Occipital lobe (tissue), 2 donors: ENCODE results near the gene CAMK1G. TPM values are rescaled to one million over a fixed set of nuclear protein-coding genes. Genes with fewer than 3 reads are reported as not detected.
A peak's percentile ranks its signal among the peaks of the same experiment; 100 is the strongest.

ENCODE experiments used
- DNase-seq: peaks from one replicate; lab custom pipeline; 2025; lab: John Stamatoyannopoulos, UW
- total RNA-seq: library from RNA; depleted of rRNA; stranded (reverse); fragments of >200 nt; gene quantifications from one replicate; pipeline ENCODE4 v1.2.3, GENCODE V29; 2014

Gene CAMK1G
- total RNA-seq, result 7.3 TPM

DNA sequence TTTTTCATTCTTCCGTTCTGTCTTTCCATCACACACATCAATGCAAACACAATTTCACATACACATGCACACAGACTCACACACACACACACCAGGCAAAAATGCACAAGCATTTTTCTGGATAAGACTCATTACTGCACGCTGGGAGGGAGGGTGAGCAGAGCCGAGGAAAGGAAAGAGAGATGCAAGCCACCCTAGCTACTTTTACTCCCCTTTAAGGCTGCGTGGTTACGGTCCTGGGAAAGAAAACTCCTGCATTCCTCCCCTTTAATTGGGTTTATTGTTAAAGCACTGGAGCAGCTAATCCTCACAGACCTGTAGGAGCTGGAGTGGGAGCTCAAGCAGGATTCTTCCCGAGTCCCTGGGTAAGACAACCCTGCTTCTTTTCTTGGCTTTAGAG is at the start of gene CAMK1G:
TSS of gene CAMK1G (plus strand) at position 307 of the 400 bp plus-strand sequence. CDS start 11,270 bp downstream, outside the sequence.
- peak; percentile 60 for DNase-seq

DNA sequence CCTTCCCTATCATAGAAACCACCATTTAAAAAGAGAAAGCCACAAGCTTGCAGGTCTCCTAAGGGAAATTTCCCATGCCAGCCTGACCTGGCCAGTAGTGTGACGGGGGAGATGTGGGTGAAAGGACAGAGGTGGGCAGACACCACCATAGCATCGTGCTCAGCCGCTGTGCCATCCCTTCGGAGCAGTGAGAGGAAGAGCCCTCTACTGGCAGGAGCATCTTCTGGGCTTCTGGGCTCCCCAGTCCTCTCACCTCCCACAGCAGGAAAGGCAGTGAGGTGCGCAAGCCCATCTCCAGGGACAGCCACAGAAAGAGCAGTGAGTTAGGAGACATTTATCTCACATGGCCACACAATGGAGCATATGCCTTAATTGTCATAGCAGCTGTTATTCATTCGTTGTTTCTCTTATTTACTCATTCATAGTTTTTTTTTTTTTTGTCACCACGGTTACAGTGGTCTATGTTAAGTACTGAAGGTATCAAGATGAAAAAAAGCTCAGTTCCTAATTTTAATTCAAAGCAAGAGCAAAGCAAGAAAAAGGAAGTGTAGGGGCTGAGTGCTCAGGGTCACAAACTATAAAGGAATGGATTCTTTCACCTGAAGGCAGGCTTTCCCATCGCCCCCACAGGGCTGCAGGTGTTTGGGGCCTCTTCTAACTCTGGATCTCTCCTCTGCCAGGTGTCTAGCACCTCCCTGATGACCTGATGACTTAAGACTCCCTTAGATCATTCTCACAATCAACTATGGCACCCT is 48.8 kb upstream of the CAMK1G start:
- DNase-seq, result no peak

DNA sequence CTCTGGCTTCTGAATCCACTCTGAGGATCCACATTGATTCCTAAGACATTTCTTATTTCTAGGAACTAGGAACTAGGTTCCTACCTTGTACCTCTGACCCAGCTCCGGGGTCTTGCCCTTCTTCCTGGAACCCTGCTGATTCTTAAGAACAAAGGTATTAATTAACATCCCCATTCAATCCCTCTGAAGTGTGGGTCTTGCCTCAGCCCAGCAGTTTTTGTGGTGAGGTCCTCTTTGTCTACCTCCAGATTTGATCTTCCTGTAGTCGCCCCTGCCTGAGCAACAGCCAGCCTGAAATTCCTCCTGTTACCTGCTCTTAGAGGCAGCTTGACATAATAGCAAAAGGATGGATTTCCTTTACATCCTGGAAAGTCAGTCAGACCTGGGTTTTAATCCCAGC is 46.7 kb upstream of the CAMK1G start:
- no peak for DNase-seq

DNA sequence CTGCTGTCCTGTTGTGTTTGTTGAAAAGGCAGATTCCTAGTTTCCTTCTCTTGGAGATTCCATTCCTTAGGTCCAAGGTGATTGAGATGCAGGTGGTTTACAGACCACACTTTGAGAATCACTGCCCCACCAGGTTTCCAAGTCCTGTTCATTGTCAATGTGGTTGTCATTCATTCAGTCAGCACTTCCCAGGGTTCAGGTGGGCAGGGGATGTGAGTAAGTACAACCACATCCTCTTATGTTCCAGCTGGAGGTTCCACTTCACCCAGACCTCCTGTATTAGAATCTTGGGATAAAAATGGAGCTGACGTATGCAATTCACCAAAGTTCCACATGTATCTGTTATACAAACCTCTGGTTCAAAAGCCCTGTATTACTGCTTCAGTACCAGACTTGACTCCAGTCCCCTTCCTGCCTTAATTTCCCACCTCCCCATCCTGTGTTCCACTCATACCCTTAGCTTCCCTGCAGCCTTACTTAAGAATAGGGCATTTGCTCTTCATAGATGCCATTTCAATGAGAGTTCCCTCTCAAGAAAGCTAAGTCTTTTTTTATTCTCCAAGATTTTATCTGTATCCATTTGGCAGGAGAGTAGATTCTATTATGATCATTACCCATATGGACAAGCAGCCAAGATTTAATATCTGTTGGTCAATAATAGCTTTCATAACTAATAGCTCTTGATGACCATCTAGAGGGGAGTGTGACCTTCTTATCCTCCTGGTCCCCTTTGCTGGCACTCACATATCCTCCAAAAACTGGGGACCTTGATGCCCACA is 46.0 kb upstream of the CAMK1G start:
- DNase-seq, result no peak

DNA sequence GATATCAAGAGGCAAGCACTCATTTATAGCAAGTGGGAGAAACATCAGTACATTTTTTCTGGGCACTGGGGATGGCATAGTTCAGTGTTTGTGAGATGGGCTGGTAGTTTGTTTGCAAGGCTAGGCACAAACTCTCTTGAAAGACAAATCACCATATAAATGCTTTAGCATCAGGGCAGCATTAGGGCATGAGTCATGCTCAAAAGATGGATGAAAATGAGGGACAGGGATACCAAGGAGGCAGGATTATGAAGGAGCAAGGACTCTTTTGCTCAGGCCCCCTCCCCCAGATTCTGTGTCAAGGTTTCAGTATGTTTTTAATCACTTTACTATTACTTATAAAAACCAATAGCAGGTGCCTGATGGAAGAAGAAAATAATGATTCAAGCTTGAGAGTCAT is 43.9 kb upstream of the CAMK1G start:
- DNase-seq, result no peak

DNA sequence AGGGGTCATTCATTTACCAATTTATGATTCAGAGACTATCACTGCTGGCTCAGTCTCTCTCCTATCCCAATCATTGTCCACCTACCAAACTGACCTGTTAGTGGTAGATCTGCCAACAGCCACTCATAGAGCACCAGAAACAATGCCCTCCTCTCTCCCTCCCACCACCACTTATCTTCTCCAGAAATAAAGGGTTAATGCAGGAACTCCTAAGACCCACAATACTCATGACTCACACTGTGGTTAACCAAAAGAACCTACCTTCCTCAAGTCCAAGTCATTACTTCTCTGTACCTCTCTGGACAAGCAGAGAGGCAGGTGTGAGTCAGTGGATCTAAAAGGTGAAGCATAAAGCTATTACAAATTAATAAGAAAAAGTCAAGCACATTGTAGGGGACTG is 40.9 kb upstream of the CAMK1G start:
- DNase-seq, result no peak

DNA sequence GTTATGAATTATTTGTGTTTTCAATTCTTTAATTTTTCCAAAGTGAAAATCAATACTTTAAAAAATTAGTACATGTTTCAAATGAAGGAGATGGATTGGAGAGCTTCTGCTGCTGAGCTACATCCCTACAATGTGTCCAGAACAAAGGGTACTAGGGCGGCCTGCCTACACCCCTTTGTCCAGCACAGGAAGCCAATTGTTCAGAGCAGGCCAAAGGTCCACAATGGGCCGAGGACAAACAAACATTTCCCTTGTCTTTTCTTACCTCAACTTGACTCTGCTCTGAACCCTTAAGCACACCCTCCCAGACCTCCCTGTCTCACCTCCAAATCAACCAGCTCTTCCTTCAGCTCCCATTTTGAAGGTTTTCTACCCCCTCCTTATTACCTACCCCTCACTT is 39.4 kb upstream of the CAMK1G start:
- DNase-seq, result no peak

DNA sequence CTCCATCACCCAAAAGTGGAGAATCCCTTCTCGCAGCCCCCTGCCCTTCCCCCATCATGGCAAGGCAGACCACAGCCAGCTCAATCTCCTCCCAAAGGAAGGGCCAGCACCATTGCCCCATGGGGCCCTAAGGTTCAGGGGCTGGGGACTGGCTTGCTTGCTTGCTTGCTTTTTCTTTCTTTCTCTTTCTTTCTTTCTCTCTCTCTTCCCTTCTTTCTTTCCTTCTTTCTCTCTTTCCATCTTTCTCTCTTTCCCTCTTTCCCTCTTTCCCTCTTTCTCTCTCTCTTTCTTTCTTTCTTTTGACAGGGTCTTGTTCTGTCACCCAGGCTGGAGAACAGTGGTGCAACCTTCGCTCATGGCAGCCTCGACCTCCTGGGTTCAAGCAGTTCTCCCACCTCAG is 38.1 kb upstream of the CAMK1G start:
- no peak for DNase-seq

DNA sequence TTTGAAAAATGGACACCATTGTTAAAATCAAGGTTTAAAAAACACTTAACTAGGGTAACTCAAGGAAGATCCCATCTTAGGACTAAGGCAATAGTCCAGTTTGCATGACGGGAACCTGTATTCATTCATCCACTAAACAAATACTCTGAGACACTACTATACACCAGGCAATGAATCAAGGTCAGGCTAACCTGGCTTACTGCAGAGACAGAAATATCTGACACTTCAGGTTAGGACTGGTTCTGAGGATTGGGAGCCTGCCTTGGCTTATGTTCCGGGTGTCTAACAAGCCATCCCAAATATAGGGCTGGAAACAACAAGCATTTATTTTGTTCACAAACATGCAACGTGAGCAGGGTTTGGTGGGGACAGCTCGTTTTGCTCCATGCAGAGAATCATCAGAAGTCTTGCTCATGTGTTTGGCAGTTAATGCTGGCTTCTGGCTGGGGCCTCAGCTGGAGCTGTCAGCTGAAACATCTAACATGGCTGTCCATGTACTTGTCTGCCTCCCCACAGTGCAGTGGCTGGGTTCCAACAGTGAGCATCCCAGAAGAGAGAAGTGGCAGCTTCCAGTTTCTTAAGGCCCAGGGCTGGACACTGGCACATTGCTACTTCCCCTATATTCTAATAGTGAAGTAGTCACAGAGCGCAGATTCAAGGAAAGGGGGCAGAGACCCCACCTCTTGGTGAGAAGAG is 37.0 kb upstream of the CAMK1G start:
- DNase-seq, result no peak

DNA sequence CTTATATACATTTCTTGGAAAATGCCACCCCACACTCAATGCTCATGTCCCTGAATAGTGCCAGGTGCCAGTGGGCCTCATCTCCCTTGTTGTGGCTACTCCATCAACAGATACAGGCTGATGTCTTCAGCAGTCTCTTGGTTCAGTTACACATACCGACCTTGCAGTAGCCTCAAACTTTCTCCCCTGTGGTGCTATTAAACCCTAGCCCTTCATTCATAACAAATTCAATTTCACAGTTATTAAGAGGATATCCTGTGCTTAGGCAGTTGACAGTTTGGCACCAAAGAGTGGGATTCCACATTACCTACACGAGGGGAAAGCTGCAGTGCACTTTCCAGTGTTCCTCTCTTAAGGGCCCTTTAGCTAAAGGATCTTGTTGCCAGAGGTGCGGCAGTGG is 35.9 kb upstream of the CAMK1G start:
- DNase-seq, result no peak

DNA sequence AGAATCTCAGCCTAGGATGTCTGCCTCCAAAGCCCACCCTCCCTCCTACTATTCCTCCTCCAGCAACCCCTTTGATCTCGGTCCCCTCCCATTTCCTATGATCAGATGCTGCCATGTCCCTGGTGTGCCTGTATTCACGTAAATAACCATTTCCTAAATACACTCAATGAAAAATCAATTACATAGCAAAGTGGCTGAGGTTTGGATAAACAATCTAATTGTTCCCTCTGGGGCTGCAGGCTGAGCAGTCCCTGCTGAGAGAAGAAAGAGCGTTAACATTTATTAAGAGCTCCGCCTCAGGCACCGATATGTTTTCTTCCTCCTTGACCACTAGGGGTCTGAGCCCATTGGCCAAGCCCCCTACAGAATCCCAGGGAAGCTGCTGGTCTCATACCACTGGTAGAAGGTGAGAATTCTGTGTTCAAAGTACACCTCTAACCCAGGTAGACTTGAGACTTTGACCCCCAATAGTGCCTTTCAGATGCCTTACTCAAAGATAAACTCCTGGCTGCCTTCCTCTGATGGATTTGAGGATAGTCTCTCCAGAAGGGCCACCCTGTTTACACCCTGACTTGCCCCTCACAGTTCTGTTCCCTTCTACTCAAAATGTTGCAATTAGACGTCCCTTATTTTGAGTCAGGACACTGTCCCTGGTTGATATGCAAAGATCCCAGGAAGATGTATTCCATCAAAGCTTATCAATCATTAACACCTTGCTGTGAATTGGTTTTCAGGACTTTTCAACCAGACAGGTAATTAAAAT is 33.9 kb upstream of the CAMK1G start:
- DNase-seq, result no peak

DNA sequence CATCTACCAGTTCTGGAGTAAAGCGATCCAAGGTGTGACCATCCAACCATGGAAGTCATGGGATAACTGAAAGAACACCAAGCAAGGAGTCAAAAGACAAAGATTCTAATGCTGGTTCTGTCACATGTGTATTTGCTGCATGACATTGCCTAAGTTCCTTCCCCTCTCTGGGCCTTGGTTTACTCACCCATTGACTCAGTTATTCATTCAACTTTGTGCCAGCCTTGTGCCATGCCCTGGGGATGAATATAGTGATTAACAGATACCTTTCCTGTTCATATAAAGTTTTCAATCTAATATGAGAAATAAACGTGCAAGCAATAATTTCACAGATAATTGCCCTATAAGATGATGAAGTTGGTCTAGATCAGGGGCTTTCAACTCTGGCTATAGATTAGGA is 33.0 kb upstream of the CAMK1G start:
- no peak for DNase-seq

DNA sequence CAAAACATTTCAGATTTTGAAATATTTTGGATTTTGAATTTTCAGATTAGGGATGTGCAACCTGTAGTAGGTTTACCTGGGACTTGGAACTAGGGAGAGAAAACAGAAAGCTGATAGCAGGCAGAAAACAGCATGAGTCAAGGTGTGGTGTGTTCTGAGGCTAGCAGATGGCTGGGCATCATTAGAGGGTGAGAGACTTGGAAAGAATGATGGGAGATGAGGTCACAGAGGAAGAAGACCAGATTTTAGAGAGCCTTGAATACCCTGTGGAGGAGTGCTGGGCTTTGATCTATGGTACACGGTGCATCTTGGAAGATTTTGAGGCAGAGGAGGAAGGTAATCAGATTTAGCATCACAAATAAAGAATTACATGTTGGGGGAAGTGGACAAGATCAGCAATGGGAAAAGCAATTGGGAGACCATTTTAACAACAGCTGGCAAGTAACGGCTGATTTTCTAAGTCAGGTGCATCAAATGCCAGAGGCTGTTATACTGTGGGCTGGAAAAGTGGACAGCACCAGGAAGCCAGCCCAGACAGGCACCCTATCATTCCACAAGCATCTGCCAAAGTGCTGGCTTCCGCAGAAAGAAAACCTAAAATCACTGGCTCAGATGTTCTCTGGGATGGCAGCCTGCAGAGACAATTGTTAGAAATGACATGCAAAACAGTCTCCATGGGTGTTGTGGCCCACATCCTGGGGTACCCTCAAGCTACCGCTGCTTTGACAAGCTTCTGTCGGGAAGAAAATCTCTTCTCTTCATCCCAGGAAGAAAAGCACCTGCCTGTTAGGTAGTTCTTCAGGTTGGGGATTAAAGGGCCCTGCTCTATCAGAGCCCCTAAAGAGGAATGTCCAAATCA is 30.9 kb upstream of the CAMK1G start:
- no peak for DNase-seq

DNA sequence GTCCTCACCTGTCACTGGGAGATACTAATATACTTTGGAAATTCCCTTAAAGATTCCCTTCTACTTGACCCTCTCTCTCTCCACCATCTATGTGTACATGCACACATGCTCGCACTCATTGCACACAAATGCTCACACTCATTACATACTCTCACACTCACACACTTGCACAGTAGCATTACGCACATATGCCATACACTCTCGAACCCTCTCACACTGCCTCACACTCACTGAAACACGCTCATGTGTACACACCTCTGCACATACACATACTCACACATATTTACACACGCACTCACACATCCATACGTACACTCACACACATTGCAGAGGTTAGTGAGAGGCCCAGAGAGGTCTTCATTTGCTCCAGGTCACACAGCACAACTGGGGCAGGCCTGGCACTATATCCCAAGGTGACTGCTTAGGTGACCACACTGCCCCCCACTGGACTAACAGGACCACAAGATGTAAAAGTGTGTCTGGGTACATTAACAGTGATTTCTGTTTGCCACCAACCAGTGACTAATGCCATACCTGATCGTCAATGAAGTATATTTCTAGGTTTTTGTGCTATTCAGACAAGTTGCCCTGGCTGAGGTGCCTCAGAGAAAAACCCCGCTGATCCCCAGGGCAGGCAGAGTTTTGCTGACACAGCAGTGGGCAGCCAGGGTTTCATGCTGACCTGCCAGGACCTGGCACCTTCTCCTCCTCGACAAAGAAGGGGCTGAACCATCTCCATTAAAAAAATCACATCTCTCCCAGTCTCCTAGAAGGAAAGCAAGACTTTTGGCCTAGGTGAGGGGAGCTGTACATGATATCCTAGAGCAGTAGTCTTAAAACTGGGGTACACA is 28.5 kb upstream of the CAMK1G start:
- DNase-seq, result no peak

DNA sequence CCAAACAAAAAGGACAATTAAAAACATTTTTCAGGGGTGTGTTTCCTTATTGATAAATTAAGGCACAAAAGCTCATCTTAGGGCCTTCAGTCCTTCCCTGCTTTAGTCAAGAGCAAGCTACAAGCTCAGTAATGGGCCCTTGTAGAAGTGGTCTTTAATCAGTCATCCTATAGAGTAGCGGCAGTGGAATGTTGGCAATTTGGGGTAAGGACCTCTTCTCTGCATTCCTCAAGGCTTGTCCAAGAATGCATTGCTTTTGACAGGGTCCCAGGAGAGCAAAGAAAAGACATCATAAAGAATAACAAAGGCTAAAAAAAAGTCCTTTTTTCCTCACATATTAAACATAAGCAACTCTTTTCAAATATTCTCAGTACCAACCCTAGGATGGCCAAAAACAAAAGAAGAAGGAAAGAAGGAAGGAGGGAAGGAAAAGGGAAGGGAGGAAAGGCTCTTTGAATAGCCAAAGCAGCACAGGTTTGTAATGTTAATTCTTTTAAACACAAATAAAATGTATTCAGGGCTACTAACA is 27.3 kb upstream of the CAMK1G start:
- no peak for DNase-seq

DNA sequence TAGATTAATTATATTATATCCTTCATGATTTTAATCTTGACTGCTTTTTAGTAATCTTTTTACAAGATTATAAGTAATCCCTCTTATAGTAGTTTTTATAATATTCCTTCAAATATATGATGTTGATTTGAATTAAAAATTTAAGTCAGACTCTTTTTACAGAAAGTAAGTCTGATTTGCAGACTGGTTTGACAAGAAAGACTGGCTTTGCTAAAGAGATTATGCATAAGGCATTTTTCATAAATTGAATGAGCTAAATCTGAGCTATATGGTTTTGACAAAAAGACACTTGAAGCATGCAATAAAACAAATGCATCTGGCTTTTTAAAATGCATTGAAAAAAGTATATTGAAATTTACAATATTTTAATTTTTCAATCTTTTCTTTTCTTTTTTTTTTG is 26.3 kb upstream of the CAMK1G start:
- DNase-seq, result no peak

DNA sequence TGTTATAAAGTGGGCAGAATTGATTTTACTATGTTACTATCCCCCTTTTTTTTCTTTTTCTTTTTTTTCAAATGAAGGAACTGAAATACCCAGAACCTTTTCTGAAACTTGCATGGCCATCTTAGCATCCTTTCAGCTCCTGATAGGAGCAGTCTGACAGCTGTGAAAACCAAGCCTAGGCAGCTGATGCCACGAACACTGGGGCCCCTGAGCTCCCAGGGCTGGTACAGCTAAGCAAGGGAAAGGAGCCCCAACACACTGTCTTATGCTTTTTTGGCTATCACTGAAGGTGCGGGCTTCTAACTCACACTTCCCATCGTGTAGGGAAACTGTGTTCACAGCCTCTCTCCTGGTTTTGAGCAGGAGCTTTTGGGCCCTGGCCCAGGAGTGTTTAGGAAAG is 23.0 kb upstream of the CAMK1G start:
- no peak for DNase-seq

DNA sequence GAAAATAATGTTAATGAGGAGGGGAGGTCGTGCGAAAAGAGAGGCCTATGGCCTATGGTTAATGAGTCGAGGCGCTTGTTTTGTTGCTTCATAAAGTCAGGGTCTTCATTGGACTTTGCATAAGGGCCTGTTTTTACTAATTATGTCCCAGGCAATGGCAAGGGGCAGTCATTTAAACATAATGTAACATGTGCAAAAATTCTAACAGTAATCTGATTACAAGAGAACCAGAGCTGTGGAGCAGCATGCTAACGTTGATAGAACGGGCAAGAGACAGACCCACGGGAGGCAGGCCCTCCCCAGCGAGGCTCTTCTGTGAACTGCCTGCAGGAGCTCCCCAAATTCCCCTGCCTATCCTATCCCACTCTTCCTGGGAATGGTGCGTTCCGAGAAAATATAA is 22.6 kb upstream of the CAMK1G start:
- DNase-seq, result no peak

DNA sequence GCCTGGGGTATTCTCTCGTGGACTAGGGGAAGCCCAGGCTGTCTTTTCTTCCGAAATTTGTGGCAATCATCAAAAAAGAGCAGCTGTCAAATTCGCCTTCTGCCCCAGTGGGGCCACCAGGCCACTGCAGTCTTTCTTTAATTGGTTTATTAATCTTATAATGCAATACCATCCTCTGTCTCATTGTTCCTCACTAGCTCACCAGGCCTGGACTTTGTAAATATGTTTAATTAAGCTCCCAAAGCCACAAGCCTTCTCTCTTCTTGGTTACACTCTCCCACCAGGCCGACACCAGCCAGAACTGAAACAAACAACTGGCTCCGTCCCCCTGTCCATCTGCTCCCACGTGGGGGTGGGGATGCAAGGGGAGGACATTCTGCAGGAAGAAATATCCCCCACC is 22.0 kb upstream of the CAMK1G start:
- DNase-seq, result no peak

DNA sequence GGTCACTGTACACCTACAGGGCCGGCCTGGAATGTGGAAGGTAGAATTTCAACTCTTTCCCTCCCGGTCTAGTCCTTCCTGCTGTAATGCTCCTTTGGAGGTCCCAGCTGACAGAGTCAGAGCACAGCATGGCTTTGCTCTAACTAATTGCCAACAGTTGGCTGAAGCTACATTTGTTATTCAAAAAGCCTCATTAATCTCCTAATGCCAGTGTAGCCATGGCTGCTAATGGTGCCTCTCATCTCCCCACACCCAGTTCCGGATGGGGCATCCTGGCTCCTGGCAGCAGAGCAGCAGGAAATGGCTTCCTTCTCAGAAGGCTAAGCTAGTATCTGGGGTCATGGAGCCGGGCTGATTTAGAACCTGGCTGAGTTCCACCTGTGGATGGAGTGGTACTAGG is 18.7 kb upstream of the CAMK1G start:
- DNase-seq, result no peak
